H1 (cell line): ENCODE results near the gene GDI2. TPM values are rescaled to one million over a fixed set of nuclear protein-coding genes. Genes with fewer than 3 reads are reported as not detected.

Experiments
- CTCF ChIA-PET: fragments of 300-600 bp; sonication (Branson Sonifier 250); formaldehyde crosslinking; loops from one replicate; lab custom pipeline; 2021; ENCODE audit not compliant: partially characterized antibody; lab: Charles Lee
- POLR2A ChIA-PET: fragments of 300-600 bp; sonication (Branson Sonifier 250); formaldehyde crosslinking; loops from one replicate; lab custom pipeline; 2021; ENCODE audit warnings: inconsistent platforms; ENCODE audit not compliant: partially characterized antibody; lab: Charles Lee
- DNase-seq, 2 experiments: peaks; one replicate each; pipeline versions ENCODE4 v3.0.0 to v3.0.0-alpha.2; 2010 to 2022; ENCODE audit warnings: low spot score in 2 of 2, low read depth in 1 of 2, mixed read lengths in 1 of 2
- FAIRE-seq: peaks from 2 replicates; lab custom pipeline; 2011; peaks lifted over from hg19 to GRCh38; lab: Jason Lieb, UNC
- H2AFZ ChIP-seq: 2 replicates; pipeline ENCODE4 v1.8.1; 2012; ENCODE audit warnings: low read length, inconsistent platforms
- H2AK5ac ChIP-seq: 2 replicates; pipeline ENCODE4 v1.6.1; 2013; ENCODE audit warnings: low read depth, low read length
- H2BK120ac ChIP-seq: replicated peaks from 2 replicates; pipeline ENCODE3; 2013; ENCODE audit warnings: low read depth, low read length, inconsistent platforms
- H2BK12ac ChIP-seq: 2 replicates; pipeline ENCODE4 v1.6.1; 2013; ENCODE audit warnings: low read depth, low read length
- H2BK15ac ChIP-seq: 2 replicates; pipeline ENCODE4 v1.6.1; 2013; ENCODE audit warnings: low read length
- H2BK20ac ChIP-seq: 2 replicates; pipeline ENCODE4 v1.6.1; 2013; ENCODE audit warnings: low read length
- H2BK5ac ChIP-seq: 2 replicates; pipeline ENCODE4 v1.6.1; 2013; ENCODE audit warnings: low read depth, low read length
- H3K14ac ChIP-seq: 2 replicates; pipeline ENCODE4 v1.6.1; 2013; ENCODE audit warnings: inconsistent platforms; ENCODE audit not compliant: insufficient read length
- H3K18ac ChIP-seq: 2 replicates; pipeline ENCODE4 v1.6.1; 2013; ENCODE audit warnings: low read length; ENCODE audit errors: extremely low read depth
- H3K23ac ChIP-seq: 2 replicates; pipeline ENCODE4 v1.6.1; 2013; ENCODE audit warnings: inconsistent platforms; ENCODE audit not compliant: insufficient read length
- H3K23me2 ChIP-seq: 2 replicates; pipeline ENCODE4 v1.6.1; 2013; ENCODE audit warnings: low read depth, low read length
- H3K27ac ChIP-seq: 2 replicates; pipeline ENCODE4 v1.6.1; 2011; ENCODE audit warnings: low read depth, low read length, inconsistent platforms
- H3K27me3 ChIP-seq, 4 experiments: replicated peaks in 1 of 4; 1 replicate in 1 of 4; 2 replicates in 3 of 4; pipeline versions ENCODE4 v1.6.1 to v1.8.1; 2011 to 2013; ENCODE audit warnings: low read length in 3 of 4, mild to moderate bottlenecking in 3 of 4, inconsistent platforms in 2 of 4, mixed read lengths in 2 of 4, moderate library complexity in 1 of 4; ENCODE audit not compliant: control insufficient read depth in 3 of 4, insufficient read depth in 3 of 4; ENCODE audit errors: extremely low read depth in 1 of 4
- H3K36me3 ChIP-seq, 4 experiments: 2 replicates each; pipeline versions ENCODE4 v1.6.1 to v1.8.1; 2011 to 2013; ENCODE audit warnings: mild to moderate bottlenecking in 4 of 4, low read length in 3 of 4, moderate library complexity in 2 of 4, control low read depth in 1 of 4, inconsistent platforms in 1 of 4; ENCODE audit not compliant: insufficient read depth in 4 of 4, control insufficient read depth in 2 of 4
- H3K4ac ChIP-seq: replicated peaks from 2 replicates; pipeline ENCODE3; 2013; ENCODE audit warnings: low read length, low read depth, mixed read lengths, inconsistent platforms; ENCODE audit not compliant: insufficient read length
- H3K4me1 ChIP-seq, 4 experiments: replicated peaks in 1 of 4; 1 replicate in 1 of 4; 2 replicates in 3 of 4; pipeline versions ENCODE4 v1.6.1 to v1.8.1; 2011 to 2013; ENCODE audit warnings: low read length in 3 of 4, inconsistent platforms in 2 of 4, mixed read lengths in 1 of 4; ENCODE audit not compliant: insufficient read depth in 4 of 4, control insufficient read depth in 3 of 4
- H3K4me2 ChIP-seq, 2 experiments: 2 replicates each; pipeline versions ENCODE4 v1.6.1 to v1.8.1; 2011 to 2013; ENCODE audit warnings: low read depth in 2 of 2, low read length in 2 of 2, control low read depth in 1 of 2, inconsistent platforms in 1 of 2, mild to moderate bottlenecking in 1 of 2; ENCODE audit not compliant: insufficient read depth in 1 of 2
- H3K4me3 ChIP-seq, 4 experiments: fragments of 200-600, 300-600 bp in 1 of 4; sonication (generic), shearing (Covaris generic), sonication (Bioruptor Twin) in 1 of 4; 2 replicates each; pipeline versions ENCODE4 v1.5.1 to v1.8.1; 2011 to 2016; ENCODE audit warnings: low read length in 4 of 4, low read depth in 3 of 4, control low read depth in 2 of 4, inconsistent platforms in 2 of 4, mild to moderate bottlenecking in 2 of 4, mixed read lengths in 1 of 4, moderate library complexity in 1 of 4; ENCODE audit not compliant: insufficient read depth in 2 of 4; ENCODE audit errors: extremely low read depth in 1 of 4
- H3K56ac ChIP-seq: replicated peaks from 2 replicates; pipeline ENCODE3; 2013; ENCODE audit warnings: low read depth, mild to moderate bottlenecking, mixed read lengths, low read length, inconsistent platforms; ENCODE audit not compliant: insufficient read length
- H3K79me1 ChIP-seq: 2 replicates; pipeline ENCODE4 v1.6.1; 2013; ENCODE audit warnings: low read depth, low read length, control low read depth
- H3K79me2 ChIP-seq, 2 experiments: 2 replicates each; pipeline versions ENCODE4 v1.6.1 to v1.8.1; 2012 to 2013; ENCODE audit warnings: low read length in 2 of 2, mild to moderate bottlenecking in 2 of 2, inconsistent platforms in 1 of 2; ENCODE audit not compliant: insufficient read depth in 2 of 2, control insufficient read depth in 1 of 2
- H3K9ac ChIP-seq, 4 experiments: replicated peaks in 1 of 4; 1 replicate in 1 of 4; 2 replicates in 3 of 4; pipeline versions ENCODE4 v1.6.1 to v1.8.1; 2011 to 2013; ENCODE audit warnings: low read depth in 3 of 4, low read length in 3 of 4, control low read depth in 2 of 4, mild to moderate bottlenecking in 2 of 4, moderate library complexity in 2 of 4, inconsistent platforms in 1 of 4; ENCODE audit errors: extremely low read depth in 1 of 4
- H3K9me3 ChIP-seq, 2 experiments: 2 replicates each; pipeline versions ENCODE4 v1.6.1 to v1.8.1; 2012 to 2013; ENCODE audit warnings: mild to moderate bottlenecking in 2 of 2, moderate library complexity in 2 of 2, control low read depth in 1 of 2, inconsistent platforms in 1 of 2, low read depth in 1 of 2, low read length in 1 of 2, mixed read lengths in 1 of 2; ENCODE audit not compliant: insufficient read depth in 2 of 2
- H4K20me1 ChIP-seq, 2 experiments: replicated peaks in 1 of 2; 2 replicates each; pipeline versions ENCODE3 to v1.8.1; 2011 to 2013; ENCODE audit warnings: inconsistent platforms in 2 of 2, low read length in 2 of 2, mild to moderate bottlenecking in 1 of 2; ENCODE audit not compliant: insufficient read depth in 2 of 2, control insufficient read depth in 1 of 2
- H4K5ac ChIP-seq: 2 replicates; pipeline ENCODE4 v1.6.1; 2013; ENCODE audit warnings: low read length, low read depth, mixed read lengths, inconsistent platforms; ENCODE audit not compliant: insufficient read length
- H4K8ac ChIP-seq: 2 replicates; pipeline ENCODE4 v1.8.0; 2013; ENCODE audit warnings: mild to moderate bottlenecking, moderate library complexity, low read length, inconsistent platforms; ENCODE audit not compliant: insufficient read depth; ENCODE audit errors: extremely low read depth
- H4K91ac ChIP-seq: replicated peaks from 2 replicates; pipeline ENCODE3; 2013; ENCODE audit warnings: low read length, mixed read lengths, inconsistent platforms; ENCODE audit not compliant: insufficient read length
- GTF2F1 ChIP-seq: IDR thresholded peaks from 2 replicates; pipeline ENCODE4 v1.6.1; 2012; ENCODE audit warnings: low read depth, low read length, improper control_type of control experiment, borderline replicate concordance
- RAD21 ChIP-seq, 2 experiments: IDR thresholded peaks in 1 of 2; conservative IDR thresholded peaks in 1 of 2; 2 replicates each; pipeline ENCODE4 v1.6.1; 2011; ENCODE audit warnings: low read depth in 2 of 2, low read length in 2 of 2, improper control_type of control experiment in 1 of 2, inconsistent platforms in 1 of 2, mild to moderate bottlenecking in 1 of 2, moderate library complexity in 1 of 2
- SIN3A ChIP-seq, 2 experiments: IDR thresholded peaks in 1 of 2; conservative IDR thresholded peaks in 1 of 2; 2 replicates each; pipeline ENCODE4 v1.6.1; 2011 to 2012; ENCODE audit warnings: low read length in 2 of 2, improper control_type of control experiment in 1 of 2, low read depth in 1 of 2, mild to moderate bottlenecking in 1 of 2
- WGBS, 2 experiments: shearing (Covaris generic) in 1 of 2; methylation state at CpG; one replicate each; pipeline versions ENCODE4 v1.1.6 to v1.1.7; 2013 to 2015; ENCODE audit warnings: low lambda C conversion rate in 2 of 2, mixed read lengths in 2 of 2, inconsistent platforms in 1 of 2, low coverage in 1 of 2, missing lambda C conversion rate in 1 of 2; ENCODE audit not compliant: insufficient replicate concordance in 2 of 2, insufficient coverage in 1 of 2, insufficient read length in 1 of 2; ENCODE audit errors: extremely low coverage in 1 of 2, missing lambda C conversion rate in 1 of 2; 5-methylcytosine and 5-hydroxymethylcytosine counted together
- polyA plus RNA-seq, 7 experiments: library from polyadenylated mRNA; depleted of rRNA in 3 of 7; stranded (reverse) in 5 of 7; unstranded in 2 of 7; fragments of >200 nt in 5 of 7; fragments of 200-250 nt in 2 of 7; gene quantifications; 1 replicate in 5 of 7; 2 replicates in 1 of 7; 4 replicates in 1 of 7; pipeline versions ENCODE4 v1.2.1 to v1.2.3, GENCODE V29; 2011 to 2013; ENCODE audit warnings: missing spikeins in 2 of 7, mixed read lengths in 2 of 7
- total RNA-seq: library from RNA; stranded (reverse); fragmentation: NEBNext Ultra II Directional; extraction: Animal tissue kit (Norgen Biotek cat#: 25700); gene quantifications from 2 replicates; pipeline ENCODE4 v1.2.1, GENCODE V29; 2021
- TF ChIP-seq, protein P1 (sequence below): IDR thresholded peaks from 2 replicates; pipeline ENCODE4 v1.6.1; 2011; ENCODE audit warnings: low read depth, mild to moderate bottlenecking, low read length; ENCODE audit not compliant: insufficient read depth

Gene GDI2
- total and polyA plus RNA-seq, 2 of the 8 experiments (the other 6 are each of a cell fraction or from before 2014, with no cell fraction given): 168 to 385 TPM

DNA sequence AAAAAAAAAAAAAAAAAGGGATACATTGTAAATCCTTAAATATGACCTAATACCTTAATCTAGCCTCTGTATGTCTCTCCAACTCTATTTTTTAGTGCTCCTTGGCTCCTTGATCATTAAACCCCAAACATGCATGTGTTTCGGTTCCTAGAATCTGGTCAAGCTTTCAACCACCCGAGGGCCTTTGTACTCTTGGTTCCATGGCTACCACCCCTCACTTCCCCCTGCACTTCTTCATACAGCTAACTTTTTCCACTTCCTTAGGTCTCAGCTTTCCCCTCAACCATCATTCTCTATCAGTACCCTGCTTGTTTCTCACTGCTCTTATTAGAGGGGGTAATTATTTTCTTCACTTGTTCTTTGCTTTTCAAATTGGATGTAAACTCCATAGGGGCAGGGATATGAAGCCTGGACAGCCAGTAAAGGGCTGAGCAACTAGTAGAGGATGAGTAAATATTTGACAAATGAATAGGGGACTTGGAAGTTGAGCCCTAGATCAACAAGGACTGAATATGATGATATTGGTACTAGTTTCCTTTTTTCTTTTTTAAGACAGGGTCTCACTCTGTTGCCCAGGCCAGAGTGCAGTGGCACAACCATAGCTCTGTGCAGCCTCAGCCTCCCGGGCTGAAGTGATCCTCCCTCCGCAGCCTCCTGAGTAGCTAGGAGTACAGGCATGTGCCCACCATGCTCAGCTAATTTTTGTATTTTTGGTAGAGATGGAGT lies 4.3 kb upstream of the GDI2 start:
- H3K27me3 ChIP-seq: no peaks in the 10 kb centered on the region
- H4K20me1 ChIP-seq: peaks cover 0 to 2% of the 10 kb centered on the region in 2 experiments
- H2BK12ac ChIP-seq: no peak overlapping the region
- no peak overlapping the region for H4K5ac ChIP-seq
- no peak overlapping the region for H3K4me3 ChIP-seq
- H2AK5ac ChIP-seq: no peak overlapping the region
- no peak overlapping the region for H2BK15ac ChIP-seq
- 88% methylated on average over 4 of the region's 4 CpGs; no CpG with 5 or more reads in 1 of the 2 experiments for WGBS, 2 experiments
- no peak overlapping the region for H4K91ac ChIP-seq
- POLR2A ChIA-PET: interaction anchor here (0.8 to 1.8 kb wide), 3 partner anchors 11 to 24 kb away, joined by 3 to 6 read pairs (median 4); no protein-coding TSS in a partner anchor
- no peak overlapping the region for H2BK120ac ChIP-seq
- peaks cover 4% of the 10 kb centered on the region for H3K23me2 ChIP-seq
- H2BK5ac ChIP-seq: no peak overlapping the region
- H2AFZ ChIP-seq: no peak overlapping the region
- FAIRE-seq (no peak), DNase-seq (no peak)
- H3K18ac ChIP-seq: no peak overlapping the region
- no peaks in the 10 kb centered on the region for H3K79me1 ChIP-seq
- H3K36me3 ChIP-seq: no peaks in the 10 kb centered on the region
- CTCF ChIA-PET: interaction anchor here (0.9 kb wide), 1 partner anchor 55 kb away, joined by 3 read pairs; no protein-coding TSS in a partner anchor
- no peak overlapping the region for H3K4ac ChIP-seq
- no peak overlapping the region for H3K14ac ChIP-seq
- H3K4me2 ChIP-seq: no peak overlapping the region
- H3K4me1 ChIP-seq: peaks cover 0 to 3% (median 0%) of the 10 kb centered on the region in 4 experiments; a peak in 1 of 7 replicates
- peaks cover 3 to 17% of the 10 kb centered on the region in 2 experiments for H3K79me2 ChIP-seq
- no peak overlapping the region for H2BK20ac ChIP-seq
- no peak overlapping the region for H3K27ac ChIP-seq
- H3K9me3 ChIP-seq: no peaks in the 10 kb centered on the region
- H3K9ac ChIP-seq: no peak overlapping the region
- H4K8ac ChIP-seq: no peak overlapping the region
- no peak overlapping the region for H3K56ac ChIP-seq
- H3K23ac ChIP-seq: no peak overlapping the region
- no peak for TF ChIP-seq GTF2F1
- no peak for TF ChIP-seq SIN3A (conservative IDR thresholded peaks at IDR 0.05 in 1 of 2, IDR thresholded peaks at IDR 0.05 in 1 of 2; ENCODE audit: low read depth in 1 of 2, low read length in 2 of 2)
- no peak for TF ChIP-seq RAD21 (IDR thresholded peaks at IDR 0.05 in 1 of 2, conservative IDR thresholded peaks at IDR 0.05 in 1 of 2; ENCODE audit: low read depth in 2 of 2, low read length in 2 of 2)
- TF ChIP-seq, protein P1, sequence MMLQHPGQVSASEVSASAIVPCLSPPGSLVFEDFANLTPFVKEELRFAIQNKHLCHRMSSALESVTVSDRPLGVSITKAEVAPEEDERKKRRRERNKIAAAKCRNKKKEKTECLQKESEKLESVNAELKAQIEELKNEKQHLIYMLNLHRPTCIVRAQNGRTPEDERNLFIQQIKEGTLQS: no peak
